Bone marrow (tissue), 2 donors: ENCODE measurements around the gene GMPPB.
"Not testable (repeated sequence)": the region's sequence is repeated elsewhere in the genome, so short reads cannot be mapped to it uniquely, and the experiment has no call there.

ENCODE experiments used
- DNase-seq, 2 donors: peaks; one replicate each; lab custom pipeline; 2025; lab: John Stamatoyannopoulos, UW

GMPPB gene

GRCh38 chr3:49713336-49714105 is 10.2 kb downstream of the GMPPB start:
- DNase-seq, result no peak

DNA sequence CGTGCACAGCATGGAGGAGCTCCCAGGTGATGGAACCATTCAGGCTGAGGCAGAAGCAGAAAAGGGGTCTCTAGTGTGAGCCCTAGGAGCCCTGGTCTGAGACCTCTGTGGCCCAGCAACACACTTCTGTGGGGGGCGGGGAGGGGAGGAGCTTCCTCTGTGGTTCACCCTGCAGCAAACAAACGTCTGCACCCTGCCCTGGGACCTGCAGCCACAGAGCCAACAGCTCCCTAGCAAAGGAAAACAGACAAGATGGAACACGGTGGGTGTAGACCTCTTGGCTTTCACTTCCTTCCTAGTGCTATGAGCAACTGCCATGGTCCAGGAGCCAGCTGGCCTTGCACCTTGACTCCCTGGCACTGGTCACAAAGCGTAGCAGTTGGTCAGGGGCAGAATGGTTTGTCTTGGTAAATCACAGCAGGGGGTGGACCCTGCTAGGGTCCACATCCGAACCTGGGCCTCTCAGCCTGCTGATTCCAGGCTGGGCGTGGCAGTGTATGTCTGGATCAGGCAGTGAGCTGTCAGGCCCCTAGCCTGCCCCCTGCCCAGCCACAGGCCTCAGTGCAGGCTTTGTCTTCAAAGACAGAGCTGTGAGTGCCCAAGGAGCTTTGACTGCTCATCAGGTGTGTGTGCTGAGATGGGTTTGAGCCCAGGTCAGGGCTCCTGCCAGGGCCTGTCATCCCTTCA is 11.0 kb downstream of the GMPPB start:
- no peak for DNase-seq

DNA sequence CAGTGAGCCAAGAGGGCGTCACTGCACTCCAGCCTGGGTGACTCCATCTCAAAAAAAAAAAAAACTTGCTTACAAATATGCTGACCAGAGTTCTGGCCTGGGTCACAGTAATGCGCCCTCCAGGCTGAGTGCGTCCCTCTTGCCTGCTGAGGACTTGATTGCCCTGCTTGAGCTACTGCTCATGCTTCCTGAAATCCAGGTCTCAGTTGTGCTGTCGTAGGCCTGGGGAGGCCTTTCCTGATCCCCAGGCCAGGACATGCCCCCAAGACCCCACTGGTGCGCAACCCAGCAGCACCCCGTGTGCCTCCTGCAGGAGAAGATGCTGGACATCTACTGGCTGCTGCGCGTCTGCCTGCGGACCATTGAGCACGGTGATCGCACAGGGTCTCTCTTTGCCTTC is 11.6 kb downstream of the GMPPB start:
- DNase-seq, result no peak

GRCh38 chr3:49711489-49711888 is 12.3 kb downstream of the GMPPB start:
- DNase-seq, result no peak

DNA sequence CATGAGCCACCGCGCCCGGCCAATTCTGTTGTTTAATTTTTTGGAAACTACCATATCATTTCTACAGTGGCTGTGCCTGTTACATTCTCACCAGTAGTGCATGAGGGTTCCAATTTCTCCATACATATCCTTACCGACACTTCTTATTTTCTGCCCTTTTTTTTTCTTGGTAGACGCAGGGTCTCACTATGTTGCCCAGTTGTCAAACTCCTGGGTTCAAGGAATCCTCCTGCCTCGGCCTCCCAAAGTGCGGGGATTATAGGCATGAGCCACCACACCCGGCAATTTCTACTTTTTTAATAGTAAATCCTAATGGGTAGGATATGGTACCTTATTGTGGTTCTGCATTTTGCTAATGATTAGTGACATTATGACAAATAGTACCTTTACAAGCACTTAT is 13.9 kb downstream of the GMPPB start:
- no peak for DNase-seq

DNA sequence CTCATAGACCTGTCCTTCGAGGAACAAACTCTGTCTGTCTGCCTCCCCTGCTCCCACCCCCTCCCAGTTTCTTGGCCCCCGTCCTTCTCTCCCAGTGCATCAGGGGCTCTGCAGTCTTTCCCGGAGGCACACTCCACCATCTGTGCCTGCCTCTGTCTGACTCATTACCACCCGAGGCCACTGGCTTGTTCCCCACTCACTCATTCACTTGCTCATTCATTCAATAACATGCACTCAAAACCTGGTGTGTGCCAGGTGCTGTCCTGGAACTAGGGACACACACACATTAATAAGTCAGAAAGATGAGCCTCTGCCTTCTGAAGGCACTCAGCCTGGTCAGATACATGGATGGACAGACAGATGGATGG is 16.7 kb downstream of the GMPPB start:
- no peak for DNase-seq

- DNase-seq, result no peak
These were observed 17.2 kb downstream of the GMPPB start for GRCh38 chr3:49706456-49707112.

DNA sequence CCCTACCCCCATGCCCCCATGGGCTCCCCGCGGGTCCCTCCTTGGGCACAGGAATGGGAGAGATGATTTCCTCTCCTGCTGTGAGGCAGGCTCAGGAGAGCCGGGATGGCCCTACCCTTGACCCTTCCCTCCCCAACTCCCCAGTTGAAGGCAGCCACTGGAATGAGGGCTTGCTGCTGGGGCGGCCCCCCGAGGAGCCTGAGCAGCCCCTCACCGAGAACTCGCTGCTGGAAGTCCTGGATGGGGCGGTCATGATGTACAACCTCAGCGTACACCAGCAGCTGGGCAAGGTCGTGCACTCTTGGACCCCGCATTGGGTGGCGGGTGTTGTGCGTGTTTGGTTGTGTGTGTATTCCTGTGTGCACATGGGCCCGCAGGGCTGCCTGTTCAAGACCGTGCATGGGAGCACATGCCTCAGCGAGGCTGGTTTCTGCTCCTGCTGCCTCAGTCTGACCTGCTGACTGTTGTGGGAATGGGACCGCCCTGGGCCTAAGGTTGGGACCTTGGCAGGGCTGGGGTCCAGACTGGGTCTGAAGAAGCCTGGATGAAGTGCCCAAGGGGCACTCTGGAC is 18.3 kb downstream of the GMPPB start:
- no peak for DNase-seq

- DNase-seq, result no peak
These were observed 19.1 kb downstream of the GMPPB start for GRCh38 chr3:49704629-49705028.

- DNase-seq, result no peak
These were observed 19.8 kb downstream of the GMPPB start for GRCh38 chr3:49703956-49704355.

DNA sequence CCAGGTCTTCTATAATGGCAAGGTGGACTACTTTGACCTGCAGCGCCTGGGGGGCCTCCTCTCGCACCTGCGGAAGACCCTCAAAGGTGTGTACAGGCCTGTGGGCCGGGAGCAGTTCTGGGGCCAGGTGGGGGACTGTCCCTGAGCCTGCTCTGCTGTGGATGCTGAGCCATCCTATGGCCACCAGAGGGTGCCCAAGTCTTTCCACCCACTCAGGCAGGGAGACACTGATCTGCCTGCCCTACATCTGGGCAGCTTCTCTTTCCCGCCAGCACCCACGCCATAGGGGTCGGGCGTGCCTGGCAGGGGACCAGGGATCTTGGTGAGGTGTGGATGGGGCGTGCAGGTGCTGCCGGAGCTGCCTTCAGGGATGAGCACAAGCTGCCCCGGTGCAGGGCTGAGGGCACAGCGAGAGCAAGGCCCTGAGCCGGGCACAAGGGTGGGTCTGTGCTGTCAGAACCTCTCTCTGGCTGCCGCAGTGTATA is 20.3 kb downstream of the GMPPB start:
- DNase-seq, result peak; percentile 20 to 47

GRCh38 chr3:49702672-49703071 is 21.1 kb downstream of the GMPPB start:
- no peak for DNase-seq

- no peak for DNase-seq
These were observed 22.2 kb downstream of the GMPPB start for GRCh38 chr3:49701388-49702077.

- DNase-seq, result no peak
These were observed 23.2 kb downstream of the GMPPB start for GRCh38 chr3:49700453-49701128.

GRCh38 chr3:49700014-49700413 is 23.7 kb downstream of the GMPPB start:
- DNase-seq, result no peak

GRCh38 chr3:49699281-49699979 is 24.3 kb downstream of the GMPPB start:
- DNase-seq, result no peak

GRCh38 chr3:49695350-49696015 is 28.3 kb downstream of the GMPPB start:
- DNase-seq, result not testable (repeated sequence)

DNA sequence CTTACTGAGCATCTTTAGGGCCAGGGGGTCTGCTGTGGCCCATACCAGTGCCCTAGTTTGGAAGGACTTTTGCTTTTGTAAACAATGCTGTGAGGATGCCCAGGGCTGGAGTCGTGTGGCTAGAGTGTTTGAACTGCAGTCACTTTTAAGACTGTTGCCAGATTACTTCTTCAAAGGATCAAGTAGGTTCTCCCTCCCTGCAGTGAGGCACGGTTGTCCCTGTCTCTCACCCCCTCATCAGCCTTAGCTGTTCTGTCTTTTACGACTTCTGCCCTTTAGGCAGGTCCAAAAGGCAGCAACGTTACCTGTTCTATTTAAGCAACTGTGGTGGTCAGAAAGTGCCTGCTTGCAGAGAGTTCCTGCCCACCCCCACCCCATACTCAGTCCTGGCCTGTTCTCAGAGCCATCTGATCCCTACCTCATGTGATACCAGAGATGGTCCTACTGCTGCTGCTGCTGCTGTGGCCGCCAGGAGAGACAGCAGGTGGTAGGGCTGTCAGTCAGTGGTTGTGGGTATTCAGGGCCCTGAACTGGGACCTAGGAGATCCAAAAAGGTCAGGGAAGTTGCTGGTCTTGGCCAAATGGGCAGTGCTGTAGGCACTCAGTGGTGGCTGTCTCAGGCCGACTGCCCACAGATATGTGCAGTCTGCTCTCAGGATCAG is 29.2 kb downstream of the GMPPB start:
- DNase-seq, result not testable (repeated sequence)

DNA sequence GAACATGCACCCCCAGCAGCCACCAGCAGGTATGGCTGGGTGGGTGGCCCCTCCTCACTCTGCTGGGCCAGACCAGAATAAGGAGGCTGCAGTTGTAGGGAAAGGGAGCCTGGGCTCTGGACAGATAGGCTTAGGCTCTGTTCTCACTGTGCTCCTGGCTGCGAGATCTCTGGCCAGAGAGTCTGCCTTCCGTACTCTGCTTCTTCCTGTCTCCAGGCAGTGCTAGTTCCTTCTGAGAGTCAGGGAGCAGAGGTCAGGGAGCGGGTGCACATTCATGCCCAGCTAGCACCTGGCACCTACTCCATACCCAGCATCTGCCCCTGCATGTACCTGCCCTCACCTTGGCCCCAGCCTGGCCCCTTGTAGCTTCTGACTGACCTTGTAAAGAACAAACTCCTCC is 32.3 kb downstream of the GMPPB start:
- DNase-seq, result not testable (repeated sequence)

- DNase-seq, result not testable (repeated sequence)
These were observed 32.9 kb downstream of the GMPPB start for GRCh38 chr3:49690856-49691255.
